ENCODE data around the gene APOL6.
"Not testable (repeated sequence)": the region's sequence is repeated elsewhere in the genome, so short reads cannot be mapped to it uniquely, and the experiment has no call there.

Gene APOL6

GRCh38 chr22:35617137-35617755, 31.0 kb upstream of the APOL6 start, which contains the start of gene MB:
MB (minus strand) TSS chr22:35617329; CDS start chr22:35617257, 72 bp downstream.
- DNase-seq (ENCODE audit: low read depth), result no peak

- DNase-seq (ENCODE audit: low read depth), result no peak
These were observed 29.6 kb upstream of the APOL6 start for GRCh38 chr22:35618427-35619223.

DNA sequence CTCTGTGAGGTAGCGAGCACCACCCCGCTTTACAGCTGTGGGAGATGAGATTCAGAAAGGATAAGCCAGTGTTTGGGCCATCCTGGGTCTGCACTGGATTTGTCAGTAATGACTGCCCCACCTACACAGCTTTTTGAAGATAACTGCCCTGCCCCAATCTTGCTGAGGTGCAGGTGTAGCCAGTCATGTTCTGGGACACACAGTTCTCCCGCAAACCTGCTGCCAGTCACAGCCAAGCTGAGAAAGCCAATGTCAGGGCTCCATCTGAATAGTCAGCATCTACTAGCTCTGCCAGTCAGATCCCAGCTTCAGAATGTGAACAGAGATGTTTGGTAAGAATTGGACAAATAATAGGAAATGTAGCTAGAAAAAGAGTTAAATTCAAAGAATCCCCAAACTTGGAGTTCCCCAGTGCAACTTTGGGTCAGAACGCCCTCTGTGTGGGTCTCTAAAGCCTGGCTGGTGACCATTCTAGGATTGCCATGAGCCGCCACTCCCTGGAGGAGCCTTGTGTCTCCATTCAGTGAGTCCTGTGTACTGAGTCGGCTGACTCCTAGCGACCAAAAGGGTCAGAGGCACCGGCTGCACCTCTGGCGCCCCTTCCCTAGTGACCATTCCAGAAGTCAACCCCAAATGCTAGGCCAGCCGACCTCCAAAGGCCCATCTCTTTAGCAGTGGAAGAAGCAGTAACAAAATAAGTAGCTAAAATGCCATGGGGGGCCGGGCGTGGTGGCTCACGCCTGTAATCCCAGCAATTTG, 28.7 kb upstream of the APOL6 start:
- no peak for DNase-seq (ENCODE audit: low read depth)

DNA sequence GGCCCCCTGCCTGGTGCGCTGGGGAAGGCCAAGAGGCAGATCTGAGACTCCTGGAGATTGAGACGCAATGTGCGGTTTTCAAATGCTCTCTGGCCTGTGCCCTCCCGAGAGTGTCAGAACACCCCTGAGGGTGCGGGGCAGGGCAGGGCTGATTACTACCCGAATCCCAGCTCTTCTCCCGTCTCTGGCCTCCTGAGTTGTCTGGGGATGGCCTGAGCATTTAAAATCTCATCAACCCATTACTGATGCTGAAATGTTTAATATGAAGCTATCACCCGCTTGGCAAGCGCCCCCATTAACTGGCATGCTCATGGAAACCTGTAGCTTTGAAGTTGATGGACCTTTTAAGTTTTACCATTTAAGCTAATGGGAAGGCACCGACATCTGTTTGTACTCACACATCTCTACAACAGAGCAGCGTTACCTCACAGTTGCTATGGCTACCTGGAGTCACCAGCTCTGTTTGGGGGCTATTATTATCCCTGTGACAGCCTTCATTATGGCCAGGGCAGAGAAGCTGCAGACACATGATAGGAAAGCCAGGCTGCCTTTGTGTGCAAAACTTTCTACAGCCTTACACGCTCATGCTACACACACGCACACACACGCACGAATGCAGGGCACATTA, 27.5 kb upstream of the APOL6 start:
- no peak for DNase-seq (ENCODE audit: low read depth)

DNA sequence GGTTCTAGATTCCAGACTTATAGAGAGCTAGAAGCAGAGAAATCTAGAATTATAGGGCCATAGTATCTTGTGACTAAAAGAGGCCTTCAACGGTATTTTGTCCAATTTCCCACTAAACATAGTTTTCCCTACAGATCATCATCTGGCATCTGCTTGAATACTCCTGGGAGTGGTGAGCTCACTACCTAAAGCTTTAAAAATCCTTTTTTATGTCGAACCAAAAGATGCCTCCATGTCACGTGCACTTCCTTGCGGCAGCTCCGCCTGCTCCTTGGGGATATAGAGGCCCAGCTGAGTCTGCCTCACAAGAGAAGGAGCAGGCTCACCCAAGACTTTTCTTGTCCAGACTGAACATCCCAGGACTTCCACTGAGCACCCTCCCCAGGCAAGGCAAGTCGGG, 26.8 kb upstream of the APOL6 start:
- no peak for DNase-seq (ENCODE audit: low read depth)

GRCh38 chr22:35622191-35622913, 25.9 kb upstream of the APOL6 start:
- no peak for DNase-seq (ENCODE audit: low read depth)

- DNase-seq (ENCODE audit: low read depth), result not testable (repeated sequence)
These were observed 24.4 kb upstream of the APOL6 start for GRCh38 chr22:35623885-35624284.

DNA sequence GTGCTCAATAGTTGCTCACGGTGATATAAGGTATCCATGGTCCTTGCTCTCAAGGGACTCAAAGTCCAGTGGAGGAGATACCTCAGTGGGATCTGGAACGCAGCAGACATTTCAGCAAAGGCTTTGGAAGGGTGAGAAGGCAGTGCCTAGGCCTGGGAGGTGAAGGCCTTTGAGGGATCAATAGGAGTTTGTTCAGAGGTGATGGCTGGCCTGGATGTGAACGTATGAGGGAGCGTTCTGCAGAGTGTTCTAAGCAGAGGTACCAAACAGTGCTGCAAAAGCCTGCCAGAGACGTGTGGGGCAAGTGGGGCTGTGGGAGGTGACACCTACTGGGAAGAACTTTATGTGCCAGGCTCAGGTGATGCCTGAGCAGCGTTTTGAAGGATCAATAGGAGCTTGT, 23.7 kb upstream of the APOL6 start:
- no peak for DNase-seq (ENCODE audit: low read depth)

DNA sequence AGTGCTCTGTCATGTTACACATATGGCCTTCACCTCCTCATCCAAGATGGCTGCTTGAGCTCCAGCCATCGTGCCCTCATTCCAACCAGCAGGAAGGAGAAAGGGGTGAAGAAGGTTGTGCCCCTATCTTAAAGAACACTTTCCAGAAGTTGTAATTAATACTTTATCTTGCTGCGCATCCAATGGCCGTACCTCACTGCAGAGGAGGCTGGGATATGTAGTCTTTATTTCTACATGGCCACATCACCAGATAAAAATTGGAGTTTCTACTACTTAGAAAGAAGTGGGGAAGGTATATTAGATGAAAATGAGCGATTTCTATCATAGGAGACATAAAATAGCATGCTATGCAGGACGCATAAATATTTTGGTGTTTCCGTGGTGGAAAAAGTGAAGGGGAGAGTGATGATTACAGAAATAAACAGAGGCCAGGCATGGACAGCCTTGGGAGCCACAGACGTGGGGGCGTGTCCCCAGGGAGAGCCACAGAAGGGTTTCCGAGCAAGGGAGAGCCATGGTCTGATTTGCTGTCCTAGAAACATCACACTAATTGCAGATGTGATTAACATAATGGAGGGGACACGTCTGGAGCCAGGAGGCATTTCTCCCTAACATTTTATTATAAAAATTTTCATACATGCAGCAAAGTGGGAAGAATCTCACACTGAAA, 22.3 kb upstream of the APOL6 start:
- DNase-seq (ENCODE audit: low read depth), result no peak

- DNase-seq (ENCODE audit: low read depth), result peak; percentile 28
These were observed 20.8 kb upstream of the APOL6 start for GRCh38 chr22:35627267-35628041.

GRCh38 chr22:35628732-35629131, 19.5 kb upstream of the APOL6 start:
- DNase-seq (ENCODE audit: low read depth), result no peak

DNA sequence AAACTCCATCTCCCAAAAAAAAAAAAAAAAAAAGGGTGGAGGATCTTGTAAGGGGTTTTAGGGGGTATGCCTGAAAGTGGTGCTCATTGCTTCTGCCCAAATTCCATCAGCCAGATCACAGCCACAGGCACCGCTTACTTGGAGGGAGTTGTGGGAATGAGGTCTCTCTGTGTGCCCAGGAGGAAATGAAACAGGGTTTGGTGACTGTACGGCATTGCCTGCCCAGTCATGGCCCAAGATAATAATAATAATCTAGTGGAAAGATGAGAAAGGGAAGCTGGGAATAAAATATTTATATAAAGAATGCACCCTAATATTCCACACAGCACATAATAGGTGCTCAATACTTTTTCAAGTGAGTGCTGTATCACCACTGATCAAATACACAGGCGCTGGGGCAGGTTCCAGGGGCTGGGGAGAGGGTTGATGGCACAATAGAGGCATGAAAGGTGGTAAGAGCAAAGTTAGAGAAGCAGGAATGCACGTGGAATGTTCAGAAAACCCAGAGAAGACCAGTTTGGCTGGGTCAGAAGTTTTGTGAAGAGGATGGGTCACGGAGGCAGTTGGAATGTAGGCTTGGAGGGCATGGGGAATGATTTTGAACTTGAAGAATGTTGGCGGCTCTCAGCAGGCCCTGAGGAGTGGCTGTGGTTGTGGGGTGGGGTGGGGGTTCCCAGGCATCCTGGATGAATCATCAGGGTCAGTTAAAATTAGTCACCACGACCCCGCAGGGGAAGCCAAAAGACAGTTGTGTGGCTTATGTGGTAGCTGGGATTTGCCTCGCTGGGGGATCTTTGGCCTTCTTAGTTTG, 18.6 kb upstream of the APOL6 start:
- DNase-seq (ENCODE audit: low read depth), result peak; percentile 47

- no peak for DNase-seq (ENCODE audit: low read depth)
These were observed 17.9 kb upstream of the APOL6 start for GRCh38 chr22:35630387-35630793.

- no peak for DNase-seq (ENCODE audit: low read depth)
These were observed 17.4 kb upstream of the APOL6 start for GRCh38 chr22:35630891-35631290.

DNA sequence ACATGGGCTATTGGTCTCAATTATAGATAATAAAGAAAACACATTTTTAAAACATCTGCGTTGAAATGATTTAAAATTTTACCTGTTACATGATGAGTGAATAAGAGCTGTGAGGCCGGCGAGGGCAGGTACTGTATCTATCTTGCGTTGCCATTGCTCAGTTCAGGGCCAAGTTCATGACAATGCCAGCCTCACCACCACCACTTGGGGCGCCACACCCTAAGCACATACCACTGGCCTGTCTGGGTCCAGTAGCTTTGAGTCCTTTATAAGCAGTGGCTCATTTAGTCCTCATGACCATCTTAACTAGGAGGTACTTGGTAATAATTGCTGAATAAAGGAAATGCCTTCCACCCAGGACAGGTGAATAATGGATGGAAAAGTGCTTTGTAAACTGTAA, 16.6 kb upstream of the APOL6 start:
- no peak for DNase-seq (ENCODE audit: low read depth)

DNA sequence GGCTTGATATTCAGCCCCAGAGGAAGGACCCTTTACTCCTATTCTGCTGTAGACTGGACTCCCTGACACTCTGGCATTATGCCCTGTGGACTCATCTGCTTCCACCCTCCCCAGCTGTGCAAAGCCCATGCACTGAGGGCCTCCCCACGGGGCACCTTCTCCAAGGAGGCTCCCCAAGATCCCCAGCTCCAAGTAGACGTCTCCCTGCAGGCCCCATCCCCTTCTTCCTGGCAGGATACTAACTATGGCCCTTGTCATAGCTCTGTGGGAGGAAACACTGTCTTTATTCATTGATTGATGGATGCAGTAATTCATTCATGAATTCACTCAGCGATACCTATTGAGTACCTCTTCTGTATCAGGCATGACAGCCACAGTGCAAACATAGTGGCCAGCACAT, 15.3 kb upstream of the APOL6 start:
- no peak for DNase-seq (ENCODE audit: low read depth)

DNA sequence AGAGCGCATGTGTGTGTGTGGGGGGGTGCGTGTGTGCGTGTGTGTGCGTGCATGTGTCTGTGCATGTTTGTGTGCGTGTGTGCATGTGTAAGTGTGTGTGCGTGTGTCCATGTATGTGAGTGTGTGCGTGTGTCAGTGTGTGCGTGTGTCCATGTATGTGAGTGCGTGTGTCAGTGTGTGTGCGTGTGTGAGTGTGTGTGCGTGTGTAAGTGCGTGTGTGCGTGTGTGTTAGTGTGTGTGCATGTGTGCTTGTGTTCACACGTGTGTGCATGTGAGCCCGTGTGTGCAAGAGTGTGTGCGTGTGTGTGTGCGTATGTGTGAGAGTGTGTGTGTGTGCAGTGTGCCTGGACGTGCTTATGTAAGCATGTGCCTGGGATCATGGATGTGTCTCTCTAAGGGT, 14.7 kb upstream of the APOL6 start:
- DNase-seq (ENCODE audit: low read depth), result no peak

- DNase-seq (ENCODE audit: low read depth), result no peak
These were observed 14.2 kb upstream of the APOL6 start for GRCh38 chr22:35634015-35634414.

DNA sequence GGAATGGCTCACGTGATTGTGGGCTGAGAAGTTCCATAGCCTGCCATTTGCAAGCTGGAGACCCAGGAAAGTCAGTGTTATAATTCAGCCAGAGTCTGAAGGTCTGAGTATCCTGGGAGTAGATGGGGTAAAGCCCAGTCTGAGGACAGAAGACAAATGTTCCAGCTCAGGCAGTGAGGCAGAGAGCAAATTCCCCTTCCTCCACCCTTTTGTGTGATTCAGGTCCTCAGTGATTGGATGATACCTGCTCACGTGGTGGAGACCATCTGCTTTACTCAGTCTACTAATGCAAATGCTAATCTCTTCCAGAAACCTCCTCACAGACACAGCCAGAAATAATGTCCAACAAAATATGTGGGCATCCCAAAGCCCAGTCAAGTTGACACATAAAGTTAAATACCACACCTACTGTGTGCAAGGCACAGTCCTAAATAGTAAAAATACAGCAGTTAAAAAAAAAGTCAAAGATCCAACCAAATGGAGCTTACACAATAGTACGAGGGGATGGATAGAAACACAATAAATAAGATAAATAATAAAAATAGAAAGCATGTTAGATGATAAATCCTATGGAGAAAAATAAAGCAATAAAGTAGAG, 13.2 kb upstream of the APOL6 start:
- DNase-seq (ENCODE audit: low read depth), result no peak
